ELR (cell line): Measurements from ENCODE around the gene GOLGA8J.
"Not testable (repeated sequence)": the region's sequence is repeated elsewhere in the genome, so short reads cannot be mapped to it uniquely, and the experiment has no call there.

ENCODE experiments used
- DNase-seq: peaks from one replicate; pipeline ENCODE4 v3.0.0-alpha.2; 2015; ENCODE audit warnings: low read depth

Gene GOLGA8J

DNA sequence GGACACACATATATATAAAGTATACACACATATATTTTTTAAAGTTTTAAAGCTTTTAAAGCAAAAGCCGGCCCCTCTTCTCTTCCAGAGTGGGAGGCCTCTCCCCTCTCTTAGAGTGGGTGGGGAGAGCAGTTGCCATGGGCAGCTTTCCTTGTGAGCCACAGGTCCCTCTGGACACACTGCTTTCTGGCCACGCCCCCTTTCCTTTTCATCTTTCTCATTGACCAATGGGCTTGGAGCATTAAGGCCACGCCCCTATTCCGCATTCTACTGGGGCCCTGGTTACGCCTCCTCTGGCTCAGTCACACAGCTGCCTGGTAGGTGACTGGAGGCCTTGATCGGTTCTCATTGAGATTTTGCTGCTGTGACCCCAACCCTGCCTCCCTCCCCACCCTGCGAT, at the start of gene GOLGA8J:
Gene GOLGA8J (plus strand): TSS at position 301 of the 400 bp plus-strand sequence. CDS start 98 bp downstream, at position 399.
- not testable (repeated sequence) for DNase-seq

- DNase-seq = no peak
Observed at GRCh38 chr15:30033211-30033610, 49.5 kb upstream of the GOLGA8J start.

GRCh38 chr15:30033763-30034162, 49.0 kb upstream of the GOLGA8J start:
- no peak for DNase-seq

- DNase-seq = no peak
Observed at GRCh38 chr15:30036036-30036703, 46.6 kb upstream of the GOLGA8J start.

DNA sequence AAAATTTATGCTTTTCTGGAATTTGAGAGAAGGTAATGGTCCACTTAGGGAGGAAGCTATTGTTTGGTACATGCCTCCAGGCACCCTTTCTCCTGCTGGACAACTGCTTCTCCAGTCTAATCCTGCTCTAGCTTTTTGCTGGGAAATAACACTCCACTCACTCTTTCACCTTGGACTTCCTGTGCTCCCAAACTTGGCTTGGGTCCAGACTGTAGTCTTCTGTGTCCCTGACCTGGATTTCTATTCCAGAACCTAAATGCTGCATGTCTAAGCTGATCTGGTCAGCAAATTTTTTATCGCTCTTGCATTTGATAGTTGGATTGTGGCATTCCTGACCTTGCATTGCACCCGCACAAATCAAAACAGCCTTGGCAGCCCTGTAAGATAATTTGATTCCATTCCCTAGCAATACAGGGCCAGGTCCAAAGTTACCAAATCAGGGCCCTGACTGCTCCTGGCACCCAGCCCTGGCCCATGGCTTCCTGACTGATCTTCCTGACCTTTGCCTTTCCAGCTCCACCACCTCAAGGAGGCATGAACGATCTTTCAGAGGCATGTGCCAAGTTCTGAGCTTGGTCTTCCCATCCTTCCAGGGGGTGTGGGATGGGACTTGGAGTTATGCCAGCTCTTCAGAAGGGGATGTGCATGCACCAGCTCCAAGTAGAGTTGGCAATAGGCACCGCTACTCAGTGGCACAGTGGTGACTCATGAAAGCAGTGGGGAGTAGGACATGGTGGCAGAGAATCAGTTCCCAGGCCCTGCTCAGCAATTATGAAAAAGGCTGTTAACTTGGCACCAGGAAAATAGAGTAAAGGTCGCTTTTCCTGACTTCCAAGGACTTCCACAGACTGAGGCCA, 43.9 kb upstream of the GOLGA8J start:
- DNase-seq = no peak

DNA sequence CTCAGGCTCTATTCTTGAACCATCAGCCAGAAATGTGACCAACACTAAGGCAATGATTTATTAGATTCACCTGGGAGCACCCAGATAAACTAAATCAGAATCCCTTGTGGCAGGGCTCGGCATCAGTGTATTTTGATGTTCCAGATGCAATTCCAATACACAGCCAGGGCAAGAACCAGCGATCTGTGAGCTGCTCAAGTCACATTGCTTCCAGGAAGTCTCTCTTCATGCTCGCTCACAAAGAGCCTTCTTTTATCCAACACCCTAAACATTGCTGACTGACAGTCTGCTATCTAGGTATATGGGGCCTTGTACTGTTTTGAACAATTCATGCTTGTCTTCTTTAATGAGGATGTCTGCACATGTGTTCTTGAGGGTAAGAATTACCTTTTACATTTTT, 40.9 kb upstream of the GOLGA8J start:
- DNase-seq = no peak

DNA sequence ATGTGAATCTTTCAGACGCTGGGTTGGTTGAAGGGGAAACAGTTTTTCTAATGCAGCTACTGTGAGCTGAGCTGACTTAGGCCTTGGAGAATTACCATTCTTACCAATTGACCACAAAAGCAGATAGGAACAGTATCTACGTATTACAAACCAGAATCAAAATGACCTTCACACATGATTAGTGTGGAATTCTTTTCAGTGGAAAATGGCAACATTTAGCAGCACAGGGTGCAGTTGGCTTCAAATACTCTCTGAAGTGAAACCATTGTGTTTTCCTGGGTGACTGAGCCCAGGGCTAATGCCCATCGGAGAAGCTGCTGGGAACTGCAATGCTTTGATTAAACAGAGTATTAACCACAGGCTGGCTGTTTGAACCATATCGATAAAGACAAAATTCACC, 40.2 kb upstream of the GOLGA8J start:
- no peak for DNase-seq

DNA sequence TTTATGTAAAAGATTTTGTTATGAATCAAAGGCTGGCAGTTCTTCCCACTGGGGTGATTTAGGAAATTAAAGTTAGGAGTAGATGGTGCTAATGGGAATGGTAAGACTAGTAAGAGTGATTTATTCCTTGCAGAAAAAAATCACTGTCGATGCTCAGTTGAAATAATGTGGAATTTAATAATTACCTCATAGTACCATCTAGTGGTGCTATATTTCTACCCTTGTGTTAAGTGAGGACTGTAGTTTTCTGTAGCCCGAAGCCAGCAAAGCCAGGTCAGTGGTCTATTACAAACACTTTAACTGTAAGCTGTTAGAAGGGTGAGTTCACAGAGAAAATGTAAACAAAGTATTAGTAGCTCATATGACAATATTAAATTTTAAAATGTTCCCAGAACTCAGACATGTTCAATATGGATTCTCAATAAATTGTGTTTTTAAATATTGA, 39.5 kb upstream of the GOLGA8J start:
- DNase-seq = peak; percentile 49

DNA sequence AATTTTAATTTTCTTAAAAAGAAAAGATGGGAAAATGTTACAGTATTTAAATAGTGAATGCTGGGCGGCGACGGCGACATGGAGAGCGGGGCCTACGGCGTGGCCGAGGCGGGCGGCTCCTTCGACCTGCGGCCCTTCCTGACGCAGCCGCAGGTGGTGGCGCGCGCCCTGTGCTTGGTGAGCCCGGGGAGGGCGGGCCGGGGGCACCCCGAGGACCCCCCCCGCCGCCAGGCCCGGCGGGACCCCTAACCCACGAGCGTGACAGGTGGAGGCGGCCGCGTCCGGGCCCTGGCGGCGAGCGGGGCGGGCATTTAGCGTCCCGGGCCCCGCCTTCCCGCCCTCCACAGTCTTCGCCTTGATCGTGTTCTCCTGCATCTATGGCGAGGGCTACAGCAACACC, 38.4 kb upstream of the GOLGA8J start:
- no peak for DNase-seq

GRCh38 chr15:30044826-30045225, 37.9 kb upstream of the GOLGA8J start:
- not testable (repeated sequence) for DNase-seq

GRCh38 chr15:30045248-30046041, 37.3 kb upstream of the GOLGA8J start:
- not testable (repeated sequence) for DNase-seq

GRCh38 chr15:30046430-30046829, 36.3 kb upstream of the GOLGA8J start:
- no peak for DNase-seq

DNA sequence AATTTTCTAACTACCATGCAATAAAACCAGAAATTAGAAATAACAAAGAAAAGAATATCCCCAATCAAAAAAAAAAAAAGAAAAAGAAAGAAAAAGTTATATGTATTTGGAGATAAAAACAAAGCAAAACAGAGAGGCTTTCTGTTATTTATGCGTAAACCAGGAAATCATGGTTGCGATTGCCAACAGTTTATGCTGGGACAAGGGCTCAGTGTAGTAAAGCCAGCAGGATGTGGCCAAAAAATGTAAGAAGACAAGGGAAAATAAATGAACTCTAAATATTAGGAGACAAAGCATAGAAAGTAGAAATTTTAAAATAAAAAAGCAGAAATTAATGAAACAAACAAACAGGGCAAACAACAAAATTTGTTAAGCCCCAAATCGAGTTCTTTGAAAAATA, 27.2 kb upstream of the GOLGA8J start:
- DNase-seq = no peak

- DNase-seq = no peak
Observed at GRCh38 chr15:30056166-30056565, 26.6 kb upstream of the GOLGA8J start.

DNA sequence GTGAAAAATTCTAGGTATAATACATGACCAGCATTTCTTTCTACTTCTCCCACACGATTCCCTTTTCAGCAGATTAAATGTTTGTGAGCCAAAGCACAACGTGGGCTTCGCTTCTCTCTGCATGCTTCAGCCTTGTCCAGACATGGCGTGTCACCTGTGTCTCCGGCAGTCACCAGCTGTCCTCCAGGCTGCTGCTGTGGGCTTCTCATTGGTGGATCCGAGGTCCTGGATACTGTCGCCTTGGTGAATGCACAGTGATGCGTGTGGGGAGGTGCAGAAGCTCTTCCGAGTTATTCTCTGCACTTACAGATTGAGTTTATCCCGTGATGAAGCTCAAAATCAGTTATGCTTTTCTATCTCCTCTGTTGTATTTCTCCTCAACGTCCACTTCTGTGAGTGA, 23.0 kb upstream of the GOLGA8J start:
- DNase-seq = no peak

- DNase-seq = peak; percentile 36
Observed at GRCh38 chr15:30062881-30063280, 19.9 kb upstream of the GOLGA8J start.

GRCh38 chr15:30063835-30064546, 18.8 kb upstream of the GOLGA8J start:
- DNase-seq = no peak

DNA sequence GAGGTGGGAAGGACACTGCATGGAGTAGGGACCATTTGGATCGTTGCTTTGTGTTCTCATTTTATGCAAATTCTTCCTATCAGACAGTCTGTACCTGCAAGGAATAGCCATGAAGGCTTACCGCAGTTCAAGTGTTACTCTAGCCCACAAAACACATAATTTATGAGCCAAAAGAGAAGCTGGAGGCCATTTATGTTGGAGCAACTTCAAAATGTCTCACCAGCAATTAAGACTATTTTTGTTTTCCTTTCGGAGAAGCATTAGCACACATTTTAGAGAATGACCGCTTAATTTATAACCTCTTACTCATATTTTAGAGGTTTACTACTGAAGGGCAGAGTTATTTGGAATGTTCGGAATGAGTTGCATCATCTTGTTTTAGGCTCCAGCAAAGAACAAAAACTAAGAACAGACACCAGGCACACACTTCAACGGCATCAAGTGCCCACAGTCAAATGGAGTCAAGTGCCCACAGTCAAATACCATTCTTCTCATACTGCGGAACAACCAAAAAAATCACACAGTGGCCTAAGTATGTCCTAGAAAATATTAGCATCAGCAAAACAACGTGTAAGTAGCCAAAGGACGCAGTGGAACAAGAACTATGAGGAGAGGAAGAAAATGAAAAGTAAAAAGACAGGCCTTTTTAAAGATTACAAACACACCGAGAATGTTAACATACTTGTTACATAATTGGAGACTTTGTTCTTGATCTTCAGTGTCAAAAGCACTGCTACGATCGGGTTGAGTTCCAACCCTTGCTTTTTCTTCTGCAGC, 17.5 kb upstream of the GOLGA8J start:
- peak; percentile 72 for DNase-seq

DNA sequence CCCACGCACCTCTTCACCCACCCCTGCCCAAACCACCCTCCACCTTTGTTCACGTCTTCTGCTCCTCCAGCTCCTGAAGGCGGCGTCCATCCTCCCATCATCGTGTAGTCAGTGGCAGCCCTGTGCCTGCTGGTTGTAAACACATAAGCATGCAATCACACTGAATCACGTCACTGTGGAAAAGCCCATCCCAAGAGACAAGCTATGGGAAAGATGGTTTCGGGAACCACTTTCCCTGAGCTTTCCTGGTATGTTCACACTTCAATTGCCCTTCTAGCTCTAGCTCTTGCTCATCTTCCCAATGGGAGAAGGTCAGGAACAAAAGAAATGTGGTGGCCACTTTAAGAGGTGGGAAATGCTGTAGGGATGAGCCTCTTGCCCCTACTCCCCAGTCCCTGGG, 14.4 kb upstream of the GOLGA8J start:
- no peak for DNase-seq

DNA sequence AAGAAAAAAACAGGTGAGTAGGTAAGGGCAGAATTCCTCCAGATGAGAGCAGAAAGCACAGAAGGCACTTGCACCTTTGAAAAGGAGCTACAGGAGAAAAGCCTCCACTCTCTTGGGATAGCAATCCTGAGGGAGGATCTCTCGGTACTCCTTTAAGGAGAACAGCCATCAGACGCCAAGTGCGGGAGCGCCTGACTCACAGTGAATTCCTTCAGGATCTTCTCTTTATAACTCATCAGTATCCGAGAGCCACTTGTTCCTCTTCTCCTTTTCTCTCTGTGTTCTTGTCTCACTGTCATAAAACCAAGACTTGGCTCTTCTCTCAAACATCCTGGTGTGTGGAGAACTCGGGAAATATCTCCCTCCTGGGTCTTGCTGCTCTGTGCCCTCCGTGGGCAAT, 10.1 kb upstream of the GOLGA8J start:
- no peak for DNase-seq

DNA sequence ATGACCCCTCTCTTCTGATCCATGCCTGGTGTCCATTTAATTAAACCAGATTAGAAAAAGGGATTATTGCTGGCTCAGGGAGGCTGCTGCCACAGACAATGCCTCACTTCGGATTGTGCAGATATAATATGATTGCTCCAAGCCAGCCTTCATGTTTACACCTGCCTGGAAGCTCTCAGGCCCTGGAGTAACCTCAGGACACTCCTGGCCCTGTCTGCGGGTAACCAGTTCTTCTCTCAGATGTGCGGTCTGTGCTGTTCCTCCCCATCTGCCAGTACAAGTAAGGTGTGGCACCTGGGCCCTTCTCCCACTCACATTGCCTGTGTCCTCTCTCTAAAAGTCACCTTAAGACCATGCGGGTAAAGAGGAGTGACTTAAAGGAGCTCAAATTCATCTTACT, 8.8 kb upstream of the GOLGA8J start:
- no peak for DNase-seq
